SK-N-SH (cell line): ENCODE results near the gene SRSF10.

ENCODE experiments used
- EP300 ChIP-seq, 2 experiments: IDR thresholded peaks; 2 replicates each; pipeline versions ENCODE4 v1.4.0 to v1.6.1; 2012; ENCODE audit warnings: borderline replicate concordance in 1 of 2, low read depth in 1 of 2, low read length in 1 of 2
- EZH2phosphoT487 ChIP-seq: fragments of 200-600 bp; sonication (generic); IDR thresholded peaks from 2 replicates; pipeline ENCODE4 v1.6.1; 2017; ENCODE audit warnings: low read depth, mixed run types, mild to moderate bottlenecking, antibody characterized with exemption, moderate library complexity, borderline replicate concordance
- GABPA ChIP-seq: IDR thresholded peaks from 2 replicates; pipeline ENCODE4 v1.4.0; 2012; ENCODE audit warnings: low read depth, mild to moderate bottlenecking
- POLR2AphosphoS5 ChIP-seq: IDR thresholded peaks from 2 replicates; pipeline ENCODE4 v1.6.1; 2012; ENCODE audit warnings: low read depth, low read length
- RAD21 ChIP-seq: IDR thresholded peaks from 2 replicates; pipeline ENCODE4 v1.6.1; 2012; ENCODE audit warnings: mild to moderate bottlenecking, low read length
- RCOR1 ChIP-seq: fragments of 150-350 bp; IDR thresholded peaks from 2 replicates; pipeline ENCODE4 v1.6.1; 2017; ENCODE audit warnings: antibody characterized with exemption, low read length
- TF ChIP-seq, protein P1 (sequence below): IDR thresholded peaks from 2 replicates; pipeline ENCODE4 v1.4.0; 2012; ENCODE audit warnings: low read depth, borderline replicate concordance
- TF ChIP-seq, protein P2 (sequence below): fragments of 200-600 bp; sonication (generic); IDR thresholded peaks from 2 replicates; pipeline ENCODE4 v1.6.1; 2017; ENCODE audit warnings: antibody characterized with exemption, mild to moderate bottlenecking, moderate library complexity
- TF ChIP-seq, protein P3 (sequence below): IDR thresholded peaks from 2 replicates; pipeline ENCODE4; 2012

DNA sequence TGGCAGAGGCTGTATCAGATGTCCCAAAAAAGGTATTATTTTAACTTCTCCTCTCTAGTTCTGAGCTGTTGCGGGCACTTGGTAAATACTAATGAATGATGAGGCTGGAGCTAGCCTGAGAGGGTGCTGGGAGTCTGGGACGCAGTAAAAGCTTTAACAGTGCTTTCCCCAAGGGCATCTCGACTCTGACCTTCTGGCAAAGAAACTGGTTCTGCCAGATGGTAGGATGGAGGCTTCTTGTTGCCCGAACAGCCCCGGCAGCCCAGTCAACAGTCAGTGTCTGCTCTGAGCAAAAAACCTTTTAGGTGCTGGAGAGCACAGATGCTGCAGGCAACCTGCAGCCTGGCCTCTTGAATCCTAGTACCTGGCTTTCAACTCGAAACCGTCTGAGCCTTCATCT lies 23.0 kb downstream of the SRSF10 start:
- TF ChIP-seq, protein P1, sequence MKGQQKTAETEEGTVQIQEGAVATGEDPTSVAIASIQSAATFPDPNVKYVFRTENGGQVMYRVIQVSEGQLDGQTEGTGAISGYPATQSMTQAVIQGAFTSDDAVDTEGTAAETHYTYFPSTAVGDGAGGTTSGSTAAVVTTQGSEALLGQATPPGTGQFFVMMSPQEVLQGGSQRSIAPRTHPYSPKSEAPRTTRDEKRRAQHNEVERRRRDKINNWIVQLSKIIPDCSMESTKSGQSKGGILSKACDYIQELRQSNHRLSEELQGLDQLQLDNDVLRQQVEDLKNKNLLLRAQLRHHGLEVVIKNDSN, result no peak
- TF ChIP-seq GABPA (no peak), POLR2AphosphoS5 (no peak), RAD21 (no peak), EZH2phosphoT487 (no peak), EP300 (IDR thresholded peaks at IDR 0.05; ENCODE audit: borderline replicate concordance in 1 of 2, low read depth in 1 of 2, low read length in 1 of 2) (no peak), RCOR1 (0 out of 2 replicates have a peak, but pooled peaks have one; percentile 43)
- TF ChIP-seq, protein P2, sequence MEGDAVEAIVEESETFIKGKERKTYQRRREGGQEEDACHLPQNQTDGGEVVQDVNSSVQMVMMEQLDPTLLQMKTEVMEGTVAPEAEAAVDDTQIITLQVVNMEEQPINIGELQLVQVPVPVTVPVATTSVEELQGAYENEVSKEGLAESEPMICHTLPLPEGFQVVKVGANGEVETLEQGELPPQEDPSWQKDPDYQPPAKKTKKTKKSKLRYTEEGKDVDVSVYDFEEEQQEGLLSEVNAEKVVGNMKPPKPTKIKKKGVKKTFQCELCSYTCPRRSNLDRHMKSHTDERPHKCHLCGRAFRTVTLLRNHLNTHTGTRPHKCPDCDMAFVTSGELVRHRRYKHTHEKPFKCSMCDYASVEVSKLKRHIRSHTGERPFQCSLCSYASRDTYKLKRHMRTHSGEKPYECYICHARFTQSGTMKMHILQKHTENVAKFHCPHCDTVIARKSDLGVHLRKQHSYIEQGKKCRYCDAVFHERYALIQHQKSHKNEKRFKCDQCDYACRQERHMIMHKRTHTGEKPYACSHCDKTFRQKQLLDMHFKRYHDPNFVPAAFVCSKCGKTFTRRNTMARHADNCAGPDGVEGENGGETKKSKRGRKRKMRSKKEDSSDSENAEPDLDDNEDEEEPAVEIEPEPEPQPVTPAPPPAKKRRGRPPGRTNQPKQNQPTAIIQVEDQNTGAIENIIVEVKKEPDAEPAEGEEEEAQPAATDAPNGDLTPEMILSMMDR, result no peak
- TF ChIP-seq, protein P3, sequence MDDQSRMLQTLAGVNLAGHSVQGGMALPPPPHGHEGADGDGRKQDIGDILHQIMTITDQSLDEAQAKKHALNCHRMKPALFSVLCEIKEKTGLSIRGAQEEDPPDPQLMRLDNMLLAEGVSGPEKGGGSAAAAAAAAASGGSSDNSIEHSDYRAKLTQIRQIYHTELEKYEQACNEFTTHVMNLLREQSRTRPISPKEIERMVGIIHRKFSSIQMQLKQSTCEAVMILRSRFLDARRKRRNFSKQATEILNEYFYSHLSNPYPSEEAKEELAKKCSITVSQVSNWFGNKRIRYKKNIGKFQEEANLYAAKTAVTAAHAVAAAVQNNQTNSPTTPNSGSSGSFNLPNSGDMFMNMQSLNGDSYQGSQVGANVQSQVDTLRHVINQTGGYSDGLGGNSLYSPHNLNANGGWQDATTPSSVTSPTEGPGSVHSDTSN, result no peak
